Body of pancreas (tissue), 4 donors: ENCODE results near the gene ANKRD11. TPM values are rescaled to one million over a fixed set of nuclear protein-coding genes. Genes with fewer than 3 reads are reported as not detected.

Experiments used
- ATAC-seq: fragments of 150-250 bp; one replicate; pipeline ENCODE4 v1.9.1; 2016
- DNase-seq, 4 donors: peaks; one replicate each; pipeline ENCODE4 v3.0.0-alpha.2; 2019
- H3K27ac ChIP-seq, 4 donors: fragments of 200-600 bp; sonication (generic); 1 replicate in 3 of 4; 2 replicates in 1 of 4; pipeline versions ENCODE4 v1.5.1 to v1.6.1; 2016 to 2019; ENCODE audit warnings: mild to moderate bottlenecking in 1 of 4, mixed read lengths in 1 of 4, moderate library complexity in 1 of 4
- H3K27me3 ChIP-seq, 2 donors: fragments of 200-600 bp; sonication (generic); one replicate each; pipeline ENCODE4 v1.6.0; 2016; ENCODE audit warnings: mild to moderate bottlenecking in 1 of 2
- H3K36me3 ChIP-seq, 2 donors: fragments of 200-600 bp; sonication (generic); replicated peaks in 1 of 2; 2 replicates each; pipeline ENCODE4 v1.5.1; 2016; ENCODE audit warnings: low read depth in 2 of 2; ENCODE audit not compliant: insufficient read depth in 1 of 2
- H3K4me1 ChIP-seq: fragments of 200-600 bp; sonication (generic); one replicate; pipeline ENCODE4 v1.6.0; 2016
- H3K4me3 ChIP-seq, 2 donors: fragments of 200-600 bp; sonication (generic); 1 replicate in 1 of 2; 2 replicates in 1 of 2; pipeline ENCODE4 v1.5.1; 2016 to 2019
- H3K9me3 ChIP-seq, 3 donors: fragments of 200-600 bp; sonication (generic); 1 replicate in 2 of 3; 2 replicates in 1 of 3; pipeline ENCODE4 v1.5.1; 2016
- CTCF ChIP-seq, 7 experiments: fragments of 450-650 bp in 4 of 7; fragments of 200-600 bp in 3 of 7; sonication (generic) in 3 of 7; IDR thresholded peaks; one replicate each; pipeline ENCODE4 v1.5.1; 2016 to 2019; ENCODE audit warnings: antibody characterized with exemption in 7 of 7
- POLR2A ChIP-seq, 3 donors: fragments of 450-650 bp; IDR thresholded peaks; one replicate each; pipeline ENCODE4 v1.6.1; 2016; ENCODE audit warnings: antibody characterized with exemption in 3 of 3, mild to moderate bottlenecking in 2 of 3
- WGBS, 2 donors: methylation state at CpG; one replicate each; pipeline ENCODE4 v1.1.5; 2017; 5-methylcytosine and 5-hydroxymethylcytosine counted together
- intact Hi-C: fragments of 100-400 bp; cut with DNase I; formaldehyde crosslinking; loops from one replicate; pipeline ENCODE4 v1.15.1; 2023
- small RNA-seq: library from RNA; depleted of rRNA; stranded (forward); fragments of <200 nt; gene quantifications from one replicate; pipeline ENCODE3, GENCODE V24; 2016
- total RNA-seq, 2 donors: library from RNA; depleted of rRNA; stranded (reverse); fragments of >200 nt; gene quantifications; one replicate each; pipeline ENCODE4 v1.1.0, GENCODE V29; 2016

Gene ANKRD11
- total RNA-seq, 2 donors from 2014 or later: 52.1 to 97.9 TPM

GRCh38 chr16:89222931-89223330 is 267.4 kb downstream of the ANKRD11 start:
- Histone ChIP-seq H3K27ac (no peak overlapping the region), H3K36me3 (peaks cover 9 to 27% of the 10 kb centered on the region in 2 donors), H3K27me3 (no peaks in the 10 kb centered on the region), H3K9me3 (no peaks in the 10 kb centered on the region), H3K4me3 (no peak overlapping the region), H3K4me1 (peaks cover 5% of the 10 kb centered on the region)
- 92 to 94% methylated on average over 20 to 21 of the region's 21 CpGs for WGBS, 2 donors
- ATAC-seq (no peak), DNase-seq (no peak)
- intact Hi-C loops: no loop called here
- no peak for TF ChIP-seq CTCF (IDR thresholded peaks at IDR 0.05)
- TF ChIP-seq POLR2A (IDR thresholded peaks at IDR 0.05): no peak

- Histone ChIP-seq H3K4me3 (no peak overlapping the region), H3K4me1 (peaks cover 9% of the 10 kb centered on the region), H3K27me3 (no peaks in the 10 kb centered on the region), H3K9me3 (no peaks in the 10 kb centered on the region), H3K36me3 (peaks cover 9 to 16% of the 10 kb centered on the region in 2 donors), H3K27ac (no peak overlapping the region)
- 79 to 83% methylated on average over 2 to 3 of the region's 3 CpGs for WGBS, 2 donors
- TF ChIP-seq POLR2A (IDR thresholded peaks at IDR 0.05): no peak
- no peak for TF ChIP-seq CTCF (IDR thresholded peaks at IDR 0.05)
- no peak for DNase-seq
- ATAC-seq: no peak
- intact Hi-C loops: no loop called here
Measured at GRCh38 chr16:89221604-89222003, 268.8 kb downstream of the ANKRD11 start.

- Histone ChIP-seq H3K4me3 (no peak overlapping the region), H3K4me1 (peaks cover 26% of the 10 kb centered on the region), H3K27me3 (no peaks in the 10 kb centered on the region), H3K9me3 (no peaks in the 10 kb centered on the region), H3K27ac (no peak overlapping the region), H3K36me3 (peaks cover 9 to 13% of the 10 kb centered on the region in 2 donors)
- ATAC-seq (no peak), DNase-seq (no peak)
- 60 to 90% methylated on average over 3 to 5 of the region's 5 CpGs for WGBS, 2 donors
- TF ChIP-seq POLR2A (IDR thresholded peaks at IDR 0.05) (no peak), CTCF (IDR thresholded peaks at IDR 0.05) (no peak)
- intact Hi-C loops: loop anchor here (10.0 kb wide), 1 partner anchor 405 kb away; the partner anchor contains the start of gene APRT
Measured at GRCh38 chr16:89219365-89219764, 271.0 kb downstream of the ANKRD11 start.

Small RNA genes within 50 kb of the gene (small RNA-seq; reads per million reads assigned to genes)
- not detected for gene RNU6-430P

Other genes with a start within 250 kb of the ANKRD11 start
- 100 to 1,000 TPM; 107 to 152 TPM for gene SPG7, start 17.8 kb upstream of the ANKRD11 start, total RNA-seq
- 1,000 to 10,000 TPM; 3,820 to 5,570 TPM for gene RPL13, start 70.1 kb upstream of the ANKRD11 start, total RNA-seq
- gene CPNE7, start 85.2 kb upstream of the ANKRD11 start, total RNA-seq: 1 to 10 TPM in 1 of 2 donors, not detected in 1; 2.1 TPM
- 100 to 1,000 TPM; 116 to 147 TPM for gene DPEP1, start 123.1 kb upstream of the ANKRD11 start, total RNA-seq
- 10 to 100 TPM; 37.6 to 65.9 TPM for gene CHMP1A, start 167.1 kb upstream of the ANKRD11 start, total RNA-seq
- gene SPATA33, start 167.3 kb upstream of the ANKRD11 start, total RNA-seq: 1 to 10 TPM; 3.6 to 7.9 TPM
- gene CDK10, start 196.1 kb upstream of the ANKRD11 start, total RNA-seq: 100 to 1,000 TPM in 1 of 2 donors, 10 to 100 TPM in 1; 47.5 to 105 TPM
- gene SPATA2L, start 211.1 kb upstream of the ANKRD11 start, total RNA-seq: 10 to 100 TPM; 15.8 to 48.1 TPM
- gene VPS9D1, start 230.3 kb upstream of the ANKRD11 start, total RNA-seq: 10 to 100 TPM in 1 of 2 donors, 1 to 10 TPM in 1; 3.6 to 24.7 TPM
- 10 to 100 TPM; 20.8 to 41.2 TPM for gene ZNF276, start 231.0 kb upstream of the ANKRD11 start, total RNA-seq